ENCODE results near the gene VASH2.
"Not testable (repeated sequence)": the region's sequence is repeated elsewhere in the genome, so short reads cannot be mapped to it uniquely, and the experiment has no call there.

Gene VASH2

GRCh38 chr1:213020016-213020415 lies 69.7 kb downstream of the VASH2 start:
- TF ChIP-seq, protein P1, sequence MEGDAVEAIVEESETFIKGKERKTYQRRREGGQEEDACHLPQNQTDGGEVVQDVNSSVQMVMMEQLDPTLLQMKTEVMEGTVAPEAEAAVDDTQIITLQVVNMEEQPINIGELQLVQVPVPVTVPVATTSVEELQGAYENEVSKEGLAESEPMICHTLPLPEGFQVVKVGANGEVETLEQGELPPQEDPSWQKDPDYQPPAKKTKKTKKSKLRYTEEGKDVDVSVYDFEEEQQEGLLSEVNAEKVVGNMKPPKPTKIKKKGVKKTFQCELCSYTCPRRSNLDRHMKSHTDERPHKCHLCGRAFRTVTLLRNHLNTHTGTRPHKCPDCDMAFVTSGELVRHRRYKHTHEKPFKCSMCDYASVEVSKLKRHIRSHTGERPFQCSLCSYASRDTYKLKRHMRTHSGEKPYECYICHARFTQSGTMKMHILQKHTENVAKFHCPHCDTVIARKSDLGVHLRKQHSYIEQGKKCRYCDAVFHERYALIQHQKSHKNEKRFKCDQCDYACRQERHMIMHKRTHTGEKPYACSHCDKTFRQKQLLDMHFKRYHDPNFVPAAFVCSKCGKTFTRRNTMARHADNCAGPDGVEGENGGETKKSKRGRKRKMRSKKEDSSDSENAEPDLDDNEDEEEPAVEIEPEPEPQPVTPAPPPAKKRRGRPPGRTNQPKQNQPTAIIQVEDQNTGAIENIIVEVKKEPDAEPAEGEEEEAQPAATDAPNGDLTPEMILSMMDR (IDR thresholded peaks at IDR 0.05; ENCODE audit: borderline replicate concordance, control extremely low read depth, extremely low read depth, insufficient read depth, missing control alignments): no peak
- DNase-seq (ENCODE audit: low spot score): no peak
- in situ Hi-C loops (cut with MboI; ENCODE audit: low sequenced_read_pairs, unreplicated experiment): no loop called here

DNA sequence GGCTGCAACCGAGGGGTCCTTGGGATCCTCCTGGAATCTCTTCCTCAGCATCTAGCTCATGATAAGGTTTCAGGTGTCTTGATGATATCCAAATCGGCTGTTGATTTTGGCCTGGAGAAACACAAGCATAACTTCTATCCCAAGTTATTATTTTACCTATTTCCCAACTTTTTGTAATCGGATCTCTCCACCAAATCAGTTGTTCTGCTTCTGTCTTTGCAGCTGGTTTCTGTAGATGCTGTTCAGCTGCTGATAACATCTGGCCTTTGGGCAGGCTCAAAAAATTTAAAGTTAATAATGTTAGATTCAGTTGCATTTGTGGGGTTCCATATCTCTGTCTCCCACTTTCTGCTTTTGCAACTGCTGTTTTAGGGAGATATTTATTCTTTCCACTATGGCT lies 76.7 kb downstream of the VASH2 start:
- in situ Hi-C loops (cut with MboI; ENCODE audit: low sequenced_read_pairs, unreplicated experiment); DNase-seq (ENCODE audit: low spot score): not testable (repeated sequence)

DNA sequence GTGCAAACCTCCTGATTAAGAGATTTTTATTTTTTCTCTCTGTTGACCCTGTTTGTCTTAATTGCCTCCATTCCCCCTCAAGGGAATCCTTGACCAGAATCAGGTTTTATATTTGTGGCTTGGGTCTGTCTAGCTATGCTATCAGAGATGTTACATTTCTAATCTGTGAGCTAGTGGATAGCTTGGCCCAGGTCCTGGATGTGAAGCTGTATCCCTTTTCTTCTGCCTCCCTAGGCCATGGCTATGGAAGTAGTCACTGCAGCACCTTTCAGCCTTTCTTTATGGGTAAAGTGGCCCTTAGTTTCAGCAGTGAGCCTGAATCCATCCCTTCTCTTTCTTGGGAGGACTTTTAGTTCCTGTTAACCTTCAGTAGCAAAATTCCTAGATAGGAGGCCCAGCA lies 82.3 kb downstream of the VASH2 start:
- TF ChIP-seq, protein P1 (IDR thresholded peaks at IDR 0.05; ENCODE audit: borderline replicate concordance, control extremely low read depth, extremely low read depth, insufficient read depth, missing control alignments): no peak
- DNase-seq (ENCODE audit: low spot score): no peak
- in situ Hi-C loops (cut with MboI; ENCODE audit: low sequenced_read_pairs, unreplicated experiment): no loop called here

DNA sequence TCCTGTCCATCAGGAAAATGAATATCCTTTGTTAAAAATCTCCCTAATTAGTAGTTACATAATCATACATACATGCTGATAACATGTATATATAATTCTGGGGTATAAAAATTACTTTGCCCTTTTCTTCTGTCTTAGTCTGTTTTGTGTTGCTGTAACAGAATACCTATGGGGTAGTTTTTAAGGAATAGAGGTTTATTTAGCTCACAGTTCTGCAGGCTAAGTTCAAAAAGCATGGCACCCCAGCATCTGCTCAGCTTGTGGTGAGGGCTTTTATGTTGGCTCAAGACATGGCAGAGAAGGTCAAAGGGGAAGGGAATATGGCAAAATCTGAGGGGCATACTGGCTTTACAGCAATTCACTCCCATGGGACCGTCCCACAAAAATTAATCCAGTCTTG lies 84.4 kb downstream of the VASH2 start:
- in situ Hi-C loops (cut with MboI; ENCODE audit: low sequenced_read_pairs, unreplicated experiment): no loop called here
- TF ChIP-seq, protein P1 (IDR thresholded peaks at IDR 0.05; ENCODE audit: borderline replicate concordance, control extremely low read depth, extremely low read depth, insufficient read depth, missing control alignments): no peak
- no peak for DNase-seq (ENCODE audit: low spot score)

- TF ChIP-seq, protein P1 (IDR thresholded peaks at IDR 0.05; ENCODE audit: borderline replicate concordance, control extremely low read depth, extremely low read depth, insufficient read depth, missing control alignments): no peak
- DNase-seq (ENCODE audit: low spot score): no peak
- in situ Hi-C loops (cut with MboI; ENCODE audit: low sequenced_read_pairs, unreplicated experiment): no loop called here
Observed at GRCh38 chr1:213035573-213035972, 85.2 kb downstream of the VASH2 start.
